Measurements from ENCODE around the gene SRR.

GRCh38 chr17:2362416-2362815 lies 58.7 kb downstream of the SRR start:
- TF ChIP-seq, protein P1, sequence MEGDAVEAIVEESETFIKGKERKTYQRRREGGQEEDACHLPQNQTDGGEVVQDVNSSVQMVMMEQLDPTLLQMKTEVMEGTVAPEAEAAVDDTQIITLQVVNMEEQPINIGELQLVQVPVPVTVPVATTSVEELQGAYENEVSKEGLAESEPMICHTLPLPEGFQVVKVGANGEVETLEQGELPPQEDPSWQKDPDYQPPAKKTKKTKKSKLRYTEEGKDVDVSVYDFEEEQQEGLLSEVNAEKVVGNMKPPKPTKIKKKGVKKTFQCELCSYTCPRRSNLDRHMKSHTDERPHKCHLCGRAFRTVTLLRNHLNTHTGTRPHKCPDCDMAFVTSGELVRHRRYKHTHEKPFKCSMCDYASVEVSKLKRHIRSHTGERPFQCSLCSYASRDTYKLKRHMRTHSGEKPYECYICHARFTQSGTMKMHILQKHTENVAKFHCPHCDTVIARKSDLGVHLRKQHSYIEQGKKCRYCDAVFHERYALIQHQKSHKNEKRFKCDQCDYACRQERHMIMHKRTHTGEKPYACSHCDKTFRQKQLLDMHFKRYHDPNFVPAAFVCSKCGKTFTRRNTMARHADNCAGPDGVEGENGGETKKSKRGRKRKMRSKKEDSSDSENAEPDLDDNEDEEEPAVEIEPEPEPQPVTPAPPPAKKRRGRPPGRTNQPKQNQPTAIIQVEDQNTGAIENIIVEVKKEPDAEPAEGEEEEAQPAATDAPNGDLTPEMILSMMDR (IDR thresholded peaks at IDR 0.05): no peak
- no peak for TF ChIP-seq POLR2A (IDR thresholded peaks at IDR 0.05)

All from lower leg skin (tissue), 3 donors.